Right lobe of liver (tissue), 4 donors: ENCODE data around the gene WDR82.

ENCODE experiments used
- CTCF ChIP-seq, 4 donors: fragments of 200-600 bp in 3 of 4; fragments of 450-650 bp in 1 of 4; IDR thresholded peaks; one replicate each; pipeline versions ENCODE4 v1.5.1 to v1.8.0; 2016 to 2022; ENCODE audit warnings: antibody characterized with exemption in 4 of 4, mild to moderate bottlenecking in 2 of 4
- POLR2A ChIP-seq: fragments of 450-650 bp; IDR thresholded peaks from one replicate; pipeline ENCODE4 v1.6.1; 2017; ENCODE audit warnings: antibody characterized with exemption, mild to moderate bottlenecking
- donor health status: DM: no; HTN: no; CAD: no.
- donor health status: DM: no; HTN: no; CAD: no.
- donor health status: DM: no; HTN: yes; CAD: no.

- TF ChIP-seq CTCF (IDR thresholded peaks at IDR 0.05) (peak; percentile 12 to 26 (median 20)), POLR2A (no peak)
Measured at GRCh38 chr3:52232279-52233107, 46.0 kb downstream of the WDR82 start.
